GM06990 (cell line): ENCODE measurements around the gene CALCOCO2.

Experiments used
- DNase-seq: peaks from one replicate; pipeline ENCODE4 v3.0.0-alpha.2; 2011; ENCODE audit not compliant: insufficient read length; ENCODE audit errors: extremely low read depth
- H3K27me3 ChIP-seq: replicated peaks from 2 replicates; pipeline ENCODE4 v1.6.0; 2011; ENCODE audit warnings: low read length; ENCODE audit not compliant: control insufficient read depth, insufficient read depth
- H3K36me3 ChIP-seq: 2 replicates; pipeline ENCODE4 v1.5.1; 2011; ENCODE audit warnings: low read length; ENCODE audit not compliant: control insufficient read depth, insufficient read depth
- H3K4me3 ChIP-seq: replicated peaks from 2 replicates; pipeline ENCODE4 v1.5.1; 2011; ENCODE audit warnings: low read depth, mild to moderate bottlenecking, control low read depth, low read length
- CTCF ChIP-seq: IDR thresholded peaks from 2 replicates; pipeline ENCODE4 v1.5.1; 2011; ENCODE audit warnings: low read length, control low read depth, mild to moderate bottlenecking, inconsistent platforms; ENCODE audit not compliant: insufficient read depth, poor library complexity, severe bottlenecking

Gene CALCOCO2

GRCh38 chr17:48843187-48843900 lies 12.5 kb downstream of the CALCOCO2 start:
- no peak for DNase-seq
- H3K36me3 ChIP-seq: peaks cover 6% of the 10 kb centered on the region
- no peaks in the 10 kb centered on the region for H3K27me3 ChIP-seq
- TF ChIP-seq CTCF: no peak
- H3K4me3 ChIP-seq: no peak overlapping the region

GRCh38 chr17:48850792-48851323 lies 20.0 kb downstream of the CALCOCO2 start:
- DNase-seq: no peak
- Histone ChIP-seq H3K27me3 (no peaks in the 10 kb centered on the region), H3K36me3 (peaks cover 8% of the 10 kb centered on the region), H3K4me3 (no peak overlapping the region)
- TF ChIP-seq CTCF: no peak

- Histone ChIP-seq H3K27me3 (no peaks in the 10 kb centered on the region), H3K36me3 (peaks cover 7% of the 10 kb centered on the region), H3K4me3 (no peak overlapping the region)
- TF ChIP-seq CTCF: no peak
- DNase-seq: no peak
Observed at GRCh38 chr17:48854774-48855476, 24.1 kb downstream of the CALCOCO2 start.

GRCh38 chr17:48856122-48856821 lies 25.4 kb downstream of the CALCOCO2 start:
- DNase-seq: no peak
- Histone ChIP-seq H3K4me3 (no peak overlapping the region), H3K27me3 (no peaks in the 10 kb centered on the region), H3K36me3 (peaks cover 9% of the 10 kb centered on the region)
- no peak for TF ChIP-seq CTCF

- peak; percentile 16 for TF ChIP-seq CTCF
- H3K36me3 ChIP-seq: peaks cover 8% of the 10 kb centered on the region
- no peak for DNase-seq
- H3K4me3 ChIP-seq: no peak overlapping the region
- no peaks in the 10 kb centered on the region for H3K27me3 ChIP-seq
Observed at GRCh38 chr17:48860034-48860433, 29.2 kb downstream of the CALCOCO2 start.
